Measurements from ENCODE around the gene APBB1IP. TPM values are rescaled to one million over a fixed set of nuclear protein-coding genes. Genes with fewer than 3 reads are reported as not detected.

APBB1IP gene
- total RNA-seq, 1 donor from 2014 or later: under 0.01 TPM

GRCh38 chr10:26506736-26507135 lies 68.6 kb downstream of the APBB1IP start:
- no peak for DNase-seq (ENCODE audit: low read depth in 2 of 2)

- no peak for DNase-seq (ENCODE audit: low read depth in 2 of 2)
Measured at GRCh38 chr10:26507441-26507840, 69.3 kb downstream of the APBB1IP start.

- no peak for DNase-seq (ENCODE audit: low read depth in 2 of 2)
Measured at GRCh38 chr10:26508016-26508415, 69.9 kb downstream of the APBB1IP start.

GRCh38 chr10:26509307-26509706 lies 71.2 kb downstream of the APBB1IP start:
- no peak for DNase-seq (ENCODE audit: low read depth in 2 of 2)

- no peak for DNase-seq (ENCODE audit: low read depth in 2 of 2)
Measured at GRCh38 chr10:26513101-26513500, 75.0 kb downstream of the APBB1IP start.

DNA sequence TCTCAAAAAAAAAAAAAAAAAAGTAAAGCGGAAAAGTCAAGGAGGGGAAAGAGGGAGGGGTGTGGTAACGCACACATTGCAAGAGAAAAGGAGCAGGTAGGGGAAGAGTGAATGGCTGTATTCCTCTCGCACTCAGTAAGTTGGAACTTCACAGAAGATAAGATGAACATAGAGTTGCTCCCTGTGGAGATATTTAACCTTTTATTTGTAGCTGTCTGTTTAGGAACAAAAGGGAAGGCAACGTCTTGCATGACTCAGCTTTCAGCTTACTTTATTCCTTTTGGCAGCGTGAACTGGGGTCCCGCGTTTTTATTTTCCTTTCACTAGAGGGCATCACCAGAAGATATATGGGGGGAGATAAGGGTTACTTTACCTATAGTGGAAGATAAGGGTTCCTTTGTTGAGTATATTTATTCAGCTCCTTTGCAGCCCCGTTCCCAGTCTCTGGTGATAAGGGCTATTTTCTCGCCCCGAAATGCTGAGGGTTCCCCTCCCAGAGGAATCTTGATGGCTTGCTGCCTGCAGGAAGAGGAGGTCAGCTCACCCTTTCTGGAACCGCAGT lies 78.5 kb downstream of the APBB1IP start:
- no peak for DNase-seq (ENCODE audit: low read depth in 2 of 2)

- DNase-seq (ENCODE audit: low read depth in 2 of 2): peak in 1 of 2 donors; percentile 2
Measured at GRCh38 chr10:26517141-26517867, 79.2 kb downstream of the APBB1IP start.

DNA sequence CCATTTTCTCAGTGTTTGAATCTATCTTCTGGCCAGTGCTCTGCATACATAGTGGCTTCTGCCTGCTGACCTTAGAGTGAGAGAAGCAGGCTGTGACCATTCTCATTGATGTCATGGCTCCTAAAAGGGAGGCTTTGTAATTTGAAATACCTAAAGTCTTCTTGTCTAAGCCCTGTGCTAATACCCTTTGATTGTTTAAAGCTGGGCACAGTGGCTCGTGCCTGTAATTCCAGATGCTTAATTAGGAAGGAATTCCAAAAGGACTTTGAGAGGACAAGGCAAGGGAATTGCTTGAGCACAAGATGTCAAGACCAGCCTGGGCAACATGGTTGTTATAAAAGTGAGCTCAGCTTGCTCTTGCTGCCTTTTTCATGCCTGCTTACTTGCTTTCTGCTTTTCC lies 81.7 kb downstream of the APBB1IP start:
- DNase-seq (ENCODE audit: low read depth in 2 of 2): no peak

- DNase-seq (ENCODE audit: low read depth in 2 of 2): no peak
Measured at GRCh38 chr10:26520575-26520974, 82.4 kb downstream of the APBB1IP start.

- no peak for DNase-seq (ENCODE audit: low read depth in 2 of 2)
Measured at GRCh38 chr10:26524161-26524896, 86.2 kb downstream of the APBB1IP start.

- DNase-seq (ENCODE audit: low read depth in 2 of 2): no peak
Measured at GRCh38 chr10:26525586-26525985, 87.4 kb downstream of the APBB1IP start.

DNA sequence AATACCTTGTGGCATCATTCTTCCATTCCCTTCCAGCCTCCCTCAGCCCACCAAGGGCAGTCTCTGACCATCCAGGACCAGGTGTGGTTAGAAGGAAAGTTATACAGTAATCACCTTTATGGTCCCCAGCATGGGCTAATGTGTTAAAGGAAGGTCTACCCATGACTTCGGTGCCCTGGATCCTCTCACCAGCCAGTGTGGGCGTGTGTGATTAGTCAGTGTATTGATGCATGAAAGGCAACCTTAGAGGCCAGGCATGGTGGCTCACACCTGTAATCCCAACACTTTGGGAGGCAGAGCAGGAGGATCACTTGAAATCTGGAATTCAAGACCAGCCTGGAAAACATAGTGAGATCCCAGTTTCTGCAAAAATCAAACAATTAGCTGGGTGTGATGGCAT lies 88.9 kb downstream of the APBB1IP start:
- DNase-seq (ENCODE audit: low read depth in 2 of 2): no peak

- no peak for DNase-seq (ENCODE audit: low read depth in 2 of 2)
Measured at GRCh38 chr10:26528048-26528447, 89.9 kb downstream of the APBB1IP start.

DNA sequence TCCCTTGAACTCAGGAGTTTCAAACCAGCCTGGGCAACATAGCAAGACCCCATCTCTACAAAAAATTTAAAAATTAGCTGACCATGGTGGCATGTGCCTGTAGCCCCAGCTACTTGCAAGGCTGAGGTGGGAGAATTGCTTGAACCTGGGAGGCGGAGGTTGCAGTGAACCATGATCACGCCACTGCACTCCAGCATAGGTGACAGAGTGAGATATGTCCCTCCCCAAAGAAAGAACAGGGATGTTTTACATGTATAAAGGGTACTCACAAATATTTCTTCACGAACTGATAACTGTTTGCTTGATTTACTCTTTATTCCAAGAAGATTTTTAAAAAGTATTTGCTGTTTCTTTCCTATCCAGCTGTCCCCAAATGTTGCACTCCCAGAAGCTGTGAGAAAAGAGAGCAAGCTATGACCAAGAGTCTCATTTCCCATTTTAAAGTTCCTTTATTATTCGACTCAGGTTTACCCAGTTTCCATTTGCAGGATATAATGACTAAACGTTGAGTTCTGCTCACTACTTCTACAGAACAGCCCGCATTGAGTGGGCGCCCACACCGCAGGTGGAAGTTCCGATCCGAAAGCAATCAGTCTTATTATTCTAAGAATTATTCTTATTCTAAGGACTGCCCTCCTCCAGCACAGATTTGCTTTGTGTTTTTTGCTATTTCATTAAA lies 90.7 kb downstream of the APBB1IP start:
- no peak for DNase-seq (ENCODE audit: low read depth in 2 of 2)

DNA sequence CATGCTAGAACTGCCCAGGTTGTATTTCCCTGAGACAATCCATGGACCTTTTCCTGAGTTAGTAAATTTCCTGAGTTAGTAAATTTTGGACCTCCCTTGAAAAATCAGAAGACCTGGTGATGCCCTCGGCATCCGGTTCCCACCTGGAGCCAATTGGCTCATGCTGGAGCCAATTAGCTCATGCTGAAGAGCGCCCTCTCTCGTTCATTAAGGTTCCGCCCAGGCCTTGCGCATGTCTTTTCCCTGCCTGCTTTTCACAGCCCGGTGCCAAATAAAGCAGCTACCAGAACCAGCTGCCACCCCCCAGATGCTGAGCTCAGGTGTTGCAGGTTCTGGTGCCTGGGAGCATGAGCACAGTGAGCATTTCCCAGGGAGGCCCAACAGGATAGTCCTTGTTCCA lies 96.2 kb downstream of the APBB1IP start:
- no peak for DNase-seq (ENCODE audit: low read depth in 2 of 2)

DNA sequence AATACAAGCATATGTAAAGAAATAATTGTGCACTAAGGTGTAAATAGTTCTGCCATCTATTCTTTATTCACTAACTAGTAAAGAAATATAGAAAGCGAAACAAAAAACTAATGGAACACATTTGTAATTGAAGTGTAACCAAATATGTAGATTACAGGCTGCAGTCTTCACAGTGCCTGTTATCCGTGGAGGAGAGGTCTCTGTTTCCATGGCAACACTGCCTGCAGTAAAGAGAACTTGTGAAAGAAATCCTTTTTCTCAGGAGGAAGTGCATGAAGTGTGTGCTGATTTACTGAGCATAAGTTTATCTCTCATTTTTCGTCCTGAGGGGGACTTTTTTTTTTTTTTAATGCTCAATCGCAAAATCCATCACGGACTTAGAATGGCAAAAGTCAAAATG lies 102.5 kb downstream of the APBB1IP start:
- no peak for DNase-seq (ENCODE audit: low read depth in 2 of 2)

- no peak for DNase-seq (ENCODE audit: low read depth in 2 of 2)
Measured at GRCh38 chr10:26543567-26544306, 105.6 kb downstream of the APBB1IP start.

DNA sequence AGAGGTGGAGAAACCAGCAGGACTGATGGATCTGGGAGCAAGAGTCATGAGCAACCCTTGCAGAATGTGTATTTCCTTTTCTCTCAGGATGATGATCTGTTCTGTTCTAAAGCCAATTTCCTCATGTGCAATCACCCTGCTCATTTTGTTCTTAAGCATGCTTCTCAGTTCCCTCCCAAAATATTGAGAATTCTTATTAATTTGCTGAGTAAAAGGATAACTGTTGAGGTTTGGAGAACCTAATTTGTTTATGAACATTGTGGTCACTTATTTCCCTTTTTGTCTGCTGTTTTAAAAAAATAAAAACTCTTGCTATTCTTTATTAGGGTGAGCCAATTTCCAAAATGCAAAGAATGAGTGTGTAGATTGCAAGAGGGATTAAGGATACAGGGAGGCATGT lies 106.8 kb downstream of the APBB1IP start:
- DNase-seq (ENCODE audit: low read depth in 2 of 2): no peak

DNA sequence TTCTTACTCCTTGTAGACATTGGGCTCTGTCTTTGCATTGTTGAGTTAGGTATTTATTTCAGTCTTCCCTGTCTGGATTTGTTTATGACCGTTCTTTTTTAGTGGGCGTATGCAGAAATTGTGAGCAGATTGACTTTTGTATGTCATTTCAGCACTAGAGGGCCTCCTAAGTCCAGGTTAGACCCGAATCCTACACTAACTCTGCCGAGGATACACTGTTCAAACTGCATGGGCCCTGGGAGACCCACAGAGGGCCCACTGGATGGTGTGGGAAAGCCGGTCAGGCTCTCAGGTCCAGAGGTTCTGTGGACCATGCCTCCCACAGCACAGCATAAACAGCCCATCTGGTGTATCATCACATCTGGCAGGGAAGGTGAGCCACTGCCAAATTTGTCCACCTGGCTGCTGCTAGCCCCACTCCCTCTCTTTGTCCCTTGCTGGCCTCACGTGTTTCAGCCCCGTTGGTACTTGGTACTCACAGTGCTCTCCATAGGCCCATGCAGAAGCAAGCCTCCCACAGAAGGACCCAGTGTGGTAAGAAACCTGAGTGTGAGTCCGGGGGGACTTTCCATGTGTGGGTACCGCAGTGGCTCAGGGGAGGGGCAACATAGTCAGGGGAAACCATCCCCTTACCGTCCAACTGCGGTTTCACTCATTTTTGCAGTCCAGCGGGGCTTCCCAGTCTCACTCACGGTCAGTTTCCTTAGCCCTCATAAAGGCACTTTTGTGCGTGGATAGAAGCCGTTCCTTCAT lies 112.8 kb downstream of the APBB1IP start:
- no peak for DNase-seq (ENCODE audit: low read depth in 2 of 2)

- DNase-seq (ENCODE audit: low read depth in 2 of 2): no peak
Measured at GRCh38 chr10:26554246-26554645, 116.1 kb downstream of the APBB1IP start.
